Measurements from ENCODE around the gene KNDC1. TPM values are rescaled to one million over a fixed set of nuclear protein-coding genes. Genes with fewer than 3 reads are reported as not detected.

The KNDC1 gene
- total and polyA plus RNA-seq, 2 of the 4 experiments (the other 2 are of a cell fraction), result 0.18 to 1.1 TPM

GRCh38 chr10:133134411-133135115 is 25.5 kb upstream of the KNDC1 start:
- no peaks in the 10 kb centered on the region for H4K20me1 ChIP-seq (ENCODE audit: insufficient read depth, low read length)
- no peak for DNase-seq
- no peaks in the 10 kb centered on the region for H3K36me3 ChIP-seq (ENCODE audit: control insufficient read depth, insufficient read depth, low read length)
- H3K14ac ChIP-seq (replicated peaks; ENCODE audit: low read depth, low read length), result no peak overlapping the region
- no peak overlapping the region for H2BK5ac ChIP-seq (ENCODE audit: low read depth, low read length, poor library complexity, severe bottlenecking)
- H3K79me1 ChIP-seq (ENCODE audit: low read depth in 1 of 2, low read length in 2 of 2), result no peaks in the 10 kb centered on the region
- CTCF ChIA-PET, result no interaction called here
- H3K56ac ChIP-seq (ENCODE audit: extremely low read depth, insufficient read depth, low read length), result no peak overlapping the region
- POLR2A ChIA-PET (ENCODE audit: unreplicated experiment), result no interaction called here
- no peaks in the 10 kb centered on the region for H3K4me1 ChIP-seq (ENCODE audit: control insufficient read depth, insufficient read depth, low read length)
- TF ChIP-seq RAD21 (IDR thresholded peaks at IDR 0.05; ENCODE audit: low read length) (no peak), RFX5 (IDR thresholded peaks at IDR 0.05; ENCODE audit: low read depth, low read length) (peak; percentile 76; the same call in 1 of the 2 replicates)
- no TSS peak for BruUV-seq (replicated peaks)
- H3K4me2 ChIP-seq (ENCODE audit: low read depth, low read length), result no peak overlapping the region
- 74% methylated on average over 15 of the region's 20 CpGs; no CpG with 5 or more reads in 1 of the 2 experiments for WGBS, 2 experiments (ENCODE audit: extremely low coverage in 2 of 2, insufficient read length in 1 of 2)
- in situ Hi-C loops (cut with MboI; ENCODE audit: low sequenced_read_pairs) (loop anchor here (25.0 kb wide), 1 partner anchor 472 kb away; no protein-coding TSS in a partner anchor), dilution Hi-C loops (cut with HindIII; ENCODE audit: low sequenced_read_pairs, unreplicated experiment) (no loop called here), intact Hi-C loops (cut with micrococcal nuclease) (no loop called here)
- H3K27ac ChIP-seq (ENCODE audit: insufficient read depth, low read length), result no peak overlapping the region
- no peak overlapping the region for H3K4me3 ChIP-seq (ENCODE audit: insufficient read depth, low read depth, low read length)
- H3K23ac ChIP-seq (ENCODE audit: low read depth, low read length), result no peak overlapping the region
- H2AK9ac ChIP-seq (replicated peaks; ENCODE audit: low read depth, low read length, poor library complexity), result no peak overlapping the region
- no peak overlapping the region for H2BK15ac ChIP-seq (ENCODE audit: low read depth, low read length)
- H2BK20ac ChIP-seq (ENCODE audit: low read depth, low read length), result no peak overlapping the region
- no peak overlapping the region for H2BK120ac ChIP-seq (ENCODE audit: low read depth, low read length)
- H3K9me1 ChIP-seq (ENCODE audit: insufficient read depth, low read length), result no peaks in the 10 kb centered on the region
- no peak overlapping the region for H3K9ac ChIP-seq (ENCODE audit: low read depth, low read length)
- no peak overlapping the region for H4K8ac ChIP-seq (ENCODE audit: low read depth in 2 of 2, low read length in 2 of 2)
- no peak overlapping the region for H4K91ac ChIP-seq (ENCODE audit: insufficient read depth, low read depth, low read length)
- H4K5ac ChIP-seq (ENCODE audit: low read depth, low read length), result no peak overlapping the region
- H2AFZ ChIP-seq (replicated peaks; ENCODE audit: low read length, poor library complexity), result no peak overlapping the region
- H3K27me3 ChIP-seq (ENCODE audit: control insufficient read depth, insufficient read depth, low read length), result peaks cover 3% of the 10 kb centered on the region; the same call in 1 of the 2 replicates
- no peak overlapping the region for H2AK5ac ChIP-seq (ENCODE audit: low read depth, low read length)
- ATAC-seq (ENCODE audit: low read depth), result no peak
- H3K18ac ChIP-seq (ENCODE audit: low read depth, low read length), result no peak overlapping the region
- H3K4ac ChIP-seq (ENCODE audit: low read depth, low read length), result no peak overlapping the region
- no peaks in the 10 kb centered on the region for H3K9me3 ChIP-seq (ENCODE audit: control insufficient read depth, insufficient read depth, low read length)
